SK-N-MC (cell line): ENCODE results near the gene TIMM21.

ENCODE experiments used
- DNase-seq: peaks from one replicate; pipeline ENCODE4 v3.0.0-alpha.2; 2011; ENCODE audit warnings: low read depth, low spot score
- H3K27ac ChIP-seq: fragments of 200-600 bp; sonication (generic); 2 replicates; pipeline ENCODE4 v1.5.1; 2016; ENCODE audit warnings: mixed run types
- H3K36me3 ChIP-seq: fragments of 200-600 bp; sonication (generic); 2 replicates; pipeline ENCODE4 v1.6.1; 2017; ENCODE audit warnings: antibody characterized with exemption, low read length, mixed read lengths; ENCODE audit not compliant: insufficient read depth
- H3K4me3 ChIP-seq: fragments of 200-600 bp; sonication (generic); 2 replicates; pipeline ENCODE4 v1.5.1; 2016
- H3K9ac ChIP-seq: fragments of 200-600 bp; sonication (generic); 2 replicates; pipeline ENCODE4 v1.8.0; 2017; ENCODE audit warnings: mixed run types, mixed read lengths; ENCODE audit not compliant: insufficient read length
- H3K9me3 ChIP-seq: fragments of 200-600 bp; sonication (generic); 2 replicates; pipeline ENCODE4 v1.6.1; 2017; ENCODE audit warnings: low read depth, mild to moderate bottlenecking, antibody characterized with exemption, low read length, moderate library complexity, mixed read lengths
- EZH2 ChIP-seq: fragments of 200-600 bp; sonication (generic); IDR thresholded peaks from one replicate; pipeline ENCODE4 v1.6.1; 2017; ENCODE audit warnings: antibody characterized with exemption
- FOXP2 ChIP-seq: optimal IDR thresholded peaks from 2 replicates; pipeline ENCODE3; 2011; ENCODE audit warnings: mild to moderate bottlenecking, moderate library complexity; ENCODE audit not compliant: insufficient read depth; ENCODE audit errors: extremely low read length, control extremely low read depth
- POLR2AphosphoS5 ChIP-seq: IDR thresholded peaks from 2 replicates; pipeline ENCODE4 v1.6.1; 2012; ENCODE audit warnings: mild to moderate bottlenecking, low read depth, low read length, borderline replicate concordance

The TIMM21 gene

DNA sequence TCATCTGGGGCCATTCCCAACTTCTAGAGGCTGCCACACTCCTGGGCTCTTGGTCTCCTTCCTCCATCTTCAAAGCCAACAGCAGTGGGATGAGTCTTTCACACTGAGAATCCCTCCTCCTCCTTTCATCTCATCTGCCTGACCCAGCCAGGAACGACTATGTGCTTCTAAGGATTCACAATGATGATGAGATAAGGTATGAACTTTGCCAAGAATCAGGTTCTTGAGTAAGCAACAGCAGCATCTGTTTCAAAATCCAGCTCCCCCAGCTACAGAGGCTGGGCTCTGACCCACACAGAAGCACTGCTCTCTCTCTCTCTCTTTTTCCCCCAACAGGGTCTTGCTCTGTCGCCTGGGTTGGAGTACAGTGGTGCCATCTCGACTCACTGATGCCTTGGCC lies 46.4 kb downstream of the TIMM21 start:
- no peak for TF ChIP-seq EZH2
- TF ChIP-seq FOXP2: no peak
- no peak for TF ChIP-seq POLR2AphosphoS5
- Histone ChIP-seq H3K4me3 (no peak overlapping the region), H3K27ac (no peak overlapping the region), H3K9ac (no peak overlapping the region), H3K36me3 (no peaks in the 10 kb centered on the region), H3K9me3 (no peaks in the 10 kb centered on the region)
- no peak for DNase-seq

DNA sequence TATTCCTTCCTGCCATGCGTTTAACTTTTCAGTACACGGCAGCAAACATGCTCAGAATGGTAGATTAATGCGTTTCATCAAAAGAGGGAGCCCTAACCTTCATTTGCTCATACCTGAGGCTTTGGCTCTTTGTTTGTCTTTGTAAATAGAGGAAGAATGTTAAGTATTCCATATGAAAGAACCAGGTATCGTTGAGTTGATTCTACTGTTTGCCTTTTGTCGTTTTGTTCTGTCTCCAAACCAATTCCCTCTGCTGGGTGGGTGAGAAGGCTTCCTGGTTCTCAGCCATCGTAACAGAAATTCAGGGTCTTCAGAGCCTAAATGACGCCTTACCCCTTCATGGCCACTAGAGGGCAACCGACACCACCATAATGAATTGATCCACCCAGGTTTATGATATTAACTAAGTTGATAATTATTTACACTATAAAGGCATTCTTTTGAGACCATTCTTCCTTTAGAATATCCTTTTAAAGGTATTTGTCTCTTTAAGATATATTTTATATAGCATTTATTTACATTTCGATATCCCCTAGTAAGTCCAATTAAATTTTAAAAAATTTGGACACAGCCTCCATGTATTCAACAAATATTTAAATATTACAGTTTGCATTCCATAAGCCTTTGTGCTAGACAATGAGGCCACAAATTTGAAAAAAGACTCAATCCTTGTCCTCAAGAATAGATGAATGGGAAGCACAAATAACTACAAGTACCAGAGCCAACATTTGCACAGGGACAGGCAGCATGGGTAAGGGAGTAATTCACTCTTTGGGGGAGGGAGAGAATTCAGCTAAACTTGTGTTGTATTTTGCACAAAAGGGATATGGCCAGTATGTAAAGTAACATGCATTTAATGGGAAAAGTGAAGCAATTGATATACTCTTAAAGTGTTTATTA lies 48.1 kb downstream of the TIMM21 start:
- TF ChIP-seq EZH2 (no peak), FOXP2 (no peak), POLR2AphosphoS5 (no peak)
- DNase-seq: peak; percentile 64
- Histone ChIP-seq H3K9me3 (no peaks in the 10 kb centered on the region), H3K4me3 (peak overlapping the region; percentile 67), H3K9ac (no peak overlapping the region), H3K36me3 (no peaks in the 10 kb centered on the region), H3K27ac (peak overlapping the region; percentile 74)

DNA sequence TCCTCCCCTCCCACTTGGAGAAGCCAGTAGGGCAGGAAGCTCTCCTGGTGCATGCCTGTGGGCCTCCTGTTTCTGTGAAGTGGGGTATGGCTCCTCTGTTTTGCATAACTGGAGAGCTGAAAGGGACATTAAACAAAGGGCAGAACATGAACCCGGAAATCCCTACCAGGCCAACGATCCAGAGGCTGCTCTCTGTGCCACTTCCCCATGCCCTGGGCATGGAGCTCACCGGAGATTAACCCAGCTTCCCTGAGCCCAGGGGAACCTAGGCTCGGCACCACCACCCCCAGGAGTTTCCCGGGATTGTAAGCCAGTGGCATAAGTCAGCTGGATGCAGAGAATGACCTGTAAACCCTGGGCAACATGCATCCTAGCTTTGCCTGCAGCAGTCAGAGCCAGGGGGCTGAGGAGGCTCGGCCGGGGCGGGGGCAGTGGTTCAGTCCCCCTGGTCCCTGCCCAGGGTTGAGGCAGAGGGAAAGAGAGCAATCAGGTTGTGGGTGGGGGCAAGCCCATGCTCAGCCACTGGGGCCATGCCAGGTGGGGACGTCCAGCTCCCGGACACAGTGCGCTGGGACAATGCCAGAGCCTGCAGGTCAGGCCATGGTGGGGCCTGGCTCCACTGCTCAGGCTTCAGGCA lies 49.5 kb downstream of the TIMM21 start:
- no peak for DNase-seq
- TF ChIP-seq FOXP2 (no peak), EZH2 (no peak), POLR2AphosphoS5 (no peak)
- Histone ChIP-seq H3K27ac (no peak overlapping the region), H3K4me3 (no peak overlapping the region), H3K9me3 (no peaks in the 10 kb centered on the region), H3K36me3 (no peaks in the 10 kb centered on the region), H3K9ac (no peak overlapping the region)

DNA sequence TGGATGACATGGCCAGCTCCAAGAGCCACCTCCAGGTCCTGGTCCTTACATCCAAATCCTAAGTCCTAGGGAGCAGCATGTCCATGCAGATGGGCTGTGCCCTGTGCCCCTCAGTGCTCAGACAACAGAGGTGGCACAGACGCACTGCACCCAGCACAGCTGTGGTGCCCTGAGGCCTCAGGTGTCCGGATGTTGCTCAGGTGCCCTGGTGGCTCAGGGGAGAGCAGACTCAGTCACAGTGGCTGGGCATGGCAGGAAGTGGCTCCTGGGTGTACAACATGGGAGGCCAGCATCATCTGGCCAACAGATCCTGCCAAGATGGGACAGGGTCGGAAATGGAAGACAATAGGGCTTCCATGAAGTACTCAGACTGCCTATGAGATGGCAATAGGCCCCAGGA lies 50.1 kb downstream of the TIMM21 start:
- no peaks in the 10 kb centered on the region for H3K36me3 ChIP-seq
- H3K27ac ChIP-seq: no peak overlapping the region
- no peak overlapping the region for H3K9ac ChIP-seq
- TF ChIP-seq EZH2 (no peak), FOXP2 (no peak), POLR2AphosphoS5 (no peak)
- DNase-seq: no peak
- no peaks in the 10 kb centered on the region for H3K9me3 ChIP-seq
- no peak overlapping the region for H3K4me3 ChIP-seq

GRCh38 chr18:74200780-74201179 lies 52.5 kb downstream of the TIMM21 start:
- Histone ChIP-seq H3K9me3 (no peaks in the 10 kb centered on the region), H3K27ac (no peak overlapping the region), H3K9ac (no peak overlapping the region), H3K36me3 (no peaks in the 10 kb centered on the region), H3K4me3 (no peak overlapping the region)
- no peak for DNase-seq
- TF ChIP-seq EZH2 (no peak), FOXP2 (no peak), POLR2AphosphoS5 (no peak)

- no peak for DNase-seq
- no peak overlapping the region for H3K9ac ChIP-seq
- no peaks in the 10 kb centered on the region for H3K9me3 ChIP-seq
- no peaks in the 10 kb centered on the region for H3K36me3 ChIP-seq
- no peak overlapping the region for H3K27ac ChIP-seq
- no peak for TF ChIP-seq POLR2AphosphoS5
- no peak for TF ChIP-seq FOXP2
- TF ChIP-seq EZH2: no peak
- no peak overlapping the region for H3K4me3 ChIP-seq
Measured at GRCh38 chr18:74203811-74204210, 55.5 kb downstream of the TIMM21 start.

GRCh38 chr18:74204526-74205152 lies 56.3 kb downstream of the TIMM21 start:
- no peak for TF ChIP-seq EZH2
- no peak for TF ChIP-seq FOXP2
- no peak for TF ChIP-seq POLR2AphosphoS5
- Histone ChIP-seq H3K36me3 (no peaks in the 10 kb centered on the region), H3K9ac (no peak overlapping the region), H3K27ac (no peak overlapping the region), H3K4me3 (no peak overlapping the region), H3K9me3 (no peaks in the 10 kb centered on the region)
- no peak for DNase-seq
